Mononuclear cell (primary cell): Measurements from ENCODE around the gene PIP5K1B. TPM values are rescaled to one million over a fixed set of nuclear protein-coding genes. Genes with fewer than 3 reads are reported as not detected.

Source experiments
- H3K27me3 ChIP-seq: 2 replicates; pipeline ENCODE4 v1.6.0; 2011; ENCODE audit warnings: low read length, control low read depth; ENCODE audit not compliant: insufficient read depth
- H3K4me1 ChIP-seq: 2 replicates; pipeline ENCODE4 v1.5.1; 2011; ENCODE audit warnings: mild to moderate bottlenecking, low read length, control low read depth; ENCODE audit not compliant: insufficient read depth
- H3K4me3 ChIP-seq: 2 replicates; pipeline ENCODE4 v1.5.1; 2011; ENCODE audit warnings: mild to moderate bottlenecking, low read length, moderate library complexity
- H3K9me3 ChIP-seq: 2 replicates; pipeline ENCODE4 v1.5.1; 2011; ENCODE audit warnings: low read depth, mild to moderate bottlenecking, control low read depth, low read length
- total RNA-seq: library from RNA; depleted of rRNA; stranded (reverse); fragments of >200 nt; gene quantifications from one replicate; pipeline ENCODE4 v1.2.3, GENCODE V29; 2012

PIP5K1B gene
- total RNA-seq, 1 donor = 1.5 TPM

DNA sequence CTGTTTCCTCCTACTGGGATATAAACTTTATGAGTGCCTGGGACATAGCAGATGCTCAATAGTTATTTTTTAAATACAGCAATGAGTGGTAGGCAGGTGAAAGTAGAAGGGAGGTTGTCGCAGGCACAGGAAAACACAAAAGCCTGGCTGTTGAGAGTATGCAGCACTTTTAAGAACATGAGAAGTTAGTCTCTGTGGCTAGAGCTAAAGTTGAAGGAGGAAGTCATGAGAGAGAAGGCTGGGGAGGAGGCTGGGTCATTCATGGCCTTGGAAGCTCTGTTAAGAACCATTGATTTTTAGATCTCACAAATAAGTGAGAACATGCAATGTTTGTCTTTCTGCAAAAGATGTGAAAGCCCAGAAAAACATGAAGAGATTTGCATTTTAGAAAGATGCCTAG is 182.2 kb downstream of the PIP5K1B start:
- H3K4me1 ChIP-seq = no peaks in the 10 kb centered on the region
- no peaks in the 10 kb centered on the region for H3K27me3 ChIP-seq
- H3K9me3 ChIP-seq = no peaks in the 10 kb centered on the region
- no peak overlapping the region for H3K4me3 ChIP-seq

- Histone ChIP-seq H3K4me3 (no peak overlapping the region), H3K4me1 (peaks cover 12% of the 10 kb centered on the region), H3K9me3 (no peaks in the 10 kb centered on the region), H3K27me3 (no peaks in the 10 kb centered on the region)
Measured at GRCh38 chr9:68894502-68894901, 189.5 kb downstream of the PIP5K1B start.

DNA sequence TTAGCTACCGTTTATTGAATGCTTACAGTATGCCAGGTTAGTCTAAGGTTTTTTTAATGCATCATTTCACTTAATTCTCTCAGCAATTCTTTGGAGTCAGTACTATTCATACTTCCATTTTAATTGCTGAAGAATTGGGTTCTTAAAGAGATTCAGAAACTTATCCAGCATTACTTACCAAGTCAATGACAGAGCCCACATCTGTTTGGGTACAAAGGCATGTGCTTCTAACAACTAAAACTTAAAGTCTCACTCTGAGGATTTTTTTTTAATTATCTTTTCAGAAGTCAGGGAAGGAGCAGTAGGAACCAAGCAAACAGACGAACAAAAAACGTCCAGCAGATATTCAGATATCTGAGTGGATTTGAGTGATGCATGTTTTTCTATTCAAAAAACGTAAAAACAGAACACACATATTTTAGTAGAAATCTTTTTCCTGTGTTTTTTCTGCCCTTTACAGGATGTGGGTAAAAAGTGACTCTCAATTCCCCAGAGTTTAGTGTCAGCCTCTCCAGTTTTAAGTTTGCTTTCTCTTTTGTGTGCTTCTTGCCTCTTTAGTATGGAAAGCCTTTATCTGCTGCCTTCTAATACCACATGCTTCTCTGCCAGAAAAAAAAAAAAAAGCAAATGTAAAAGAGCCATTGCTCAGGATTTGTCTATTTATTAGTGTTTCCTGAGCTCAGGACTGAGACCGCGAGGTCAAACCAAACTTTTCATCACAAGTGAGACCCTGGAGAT is 190.9 kb downstream of the PIP5K1B start:
- no peaks in the 10 kb centered on the region for H3K27me3 ChIP-seq
- H3K9me3 ChIP-seq = no peaks in the 10 kb centered on the region
- no peak overlapping the region for H3K4me3 ChIP-seq
- peaks cover 12% of the 10 kb centered on the region for H3K4me1 ChIP-seq

GRCh38 chr9:68896486-68896885 is 191.4 kb downstream of the PIP5K1B start:
- H3K9me3 ChIP-seq = no peaks in the 10 kb centered on the region
- no peak overlapping the region for H3K4me3 ChIP-seq
- no peaks in the 10 kb centered on the region for H3K27me3 ChIP-seq
- H3K4me1 ChIP-seq = peaks cover 12% of the 10 kb centered on the region

- no peak overlapping the region for H3K4me3 ChIP-seq
- no peaks in the 10 kb centered on the region for H3K27me3 ChIP-seq
- peaks cover 16% of the 10 kb centered on the region for H3K4me1 ChIP-seq
- H3K9me3 ChIP-seq = no peaks in the 10 kb centered on the region
Measured at GRCh38 chr9:68897577-68898145, 192.6 kb downstream of the PIP5K1B start.

- Histone ChIP-seq H3K4me3 (no peak overlapping the region), H3K27me3 (no peaks in the 10 kb centered on the region)
Measured at GRCh38 chr9:68898781-68899439, 193.9 kb downstream of the PIP5K1B start.

DNA sequence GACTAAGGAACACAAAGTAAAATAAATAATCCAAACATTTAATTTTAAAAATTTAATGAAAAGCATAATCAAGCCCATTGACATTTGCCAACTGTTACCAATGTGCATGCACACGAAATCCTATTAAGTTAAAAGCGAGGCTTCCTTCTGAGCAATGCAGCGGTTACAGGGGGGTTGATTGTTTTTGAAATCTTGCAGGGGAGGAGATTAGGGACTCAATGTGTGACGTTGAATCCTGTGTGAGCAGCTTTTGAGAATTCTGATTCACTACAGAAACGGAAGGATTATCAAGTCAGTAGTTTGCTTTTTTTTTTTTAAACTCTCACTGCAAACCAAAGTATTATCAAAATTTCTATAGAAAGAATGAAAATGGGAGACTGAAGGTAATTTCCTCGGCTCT is 199.4 kb downstream of the PIP5K1B start:
- H3K4me3 ChIP-seq = no peak overlapping the region

More at GRCh38 chr9:68898781-68899439, 193.9 kb downstream of the PIP5K1B start:
- peaks cover 16% of the 10 kb centered on the region for H3K4me1 ChIP-seq
- H3K9me3 ChIP-seq = no peaks in the 10 kb centered on the region

GRCh38 chr9:68905129-68905528 is 200.1 kb downstream of the PIP5K1B start:
- H3K4me1 ChIP-seq = peaks cover 7% of the 10 kb centered on the region
- no peaks in the 10 kb centered on the region for H3K27me3 ChIP-seq
- H3K9me3 ChIP-seq = no peaks in the 10 kb centered on the region

More for the DNA sequence above, 199.4 kb downstream of the PIP5K1B start:
- Histone ChIP-seq H3K9me3 (no peaks in the 10 kb centered on the region), H3K4me1 (peaks cover 7% of the 10 kb centered on the region), H3K27me3 (no peaks in the 10 kb centered on the region)

GRCh38 chr9:68907910-68908309 is 202.9 kb downstream of the PIP5K1B start:
- H3K27me3 ChIP-seq = no peaks in the 10 kb centered on the region
- no peaks in the 10 kb centered on the region for H3K9me3 ChIP-seq
- peaks cover 3% of the 10 kb centered on the region for H3K4me1 ChIP-seq
- H3K4me3 ChIP-seq = no peak overlapping the region

More at GRCh38 chr9:68905129-68905528, 200.1 kb downstream of the PIP5K1B start:
- H3K4me3 ChIP-seq = no peak overlapping the region

DNA sequence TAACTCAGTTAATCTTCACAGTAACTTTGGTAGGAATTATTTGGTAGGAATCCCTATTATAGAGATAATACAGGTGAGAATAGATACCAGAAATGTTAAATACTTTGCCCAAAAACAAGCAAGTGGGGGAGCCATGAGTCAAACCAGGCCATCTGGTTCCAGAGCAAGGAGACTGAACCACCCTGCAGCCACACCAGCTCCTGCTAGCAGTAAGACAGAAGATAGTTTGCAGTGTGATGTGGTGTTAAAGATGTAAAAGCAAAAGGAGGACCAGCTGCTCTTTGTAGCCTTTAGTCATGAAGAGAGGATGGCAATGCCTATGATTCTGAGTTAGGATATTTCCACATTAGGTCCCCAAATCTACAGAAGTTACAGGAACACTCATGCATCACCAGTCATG is 207.5 kb downstream of the PIP5K1B start:
- Histone ChIP-seq H3K4me1 (no peaks in the 10 kb centered on the region), H3K9me3 (no peaks in the 10 kb centered on the region), H3K27me3 (no peaks in the 10 kb centered on the region), H3K4me3 (no peak overlapping the region)

- no peaks in the 10 kb centered on the region for H3K4me1 ChIP-seq
- H3K9me3 ChIP-seq = no peaks in the 10 kb centered on the region
- no peaks in the 10 kb centered on the region for H3K27me3 ChIP-seq
- no peak overlapping the region for H3K4me3 ChIP-seq
Measured at GRCh38 chr9:68913054-68913453, 208.0 kb downstream of the PIP5K1B start.

- Histone ChIP-seq H3K4me3 (no peak overlapping the region), H3K4me1 (no peaks in the 10 kb centered on the region), H3K27me3 (no peaks in the 10 kb centered on the region), H3K9me3 (no peaks in the 10 kb centered on the region)
Measured at GRCh38 chr9:68914751-68915150, 209.7 kb downstream of the PIP5K1B start.

GRCh38 chr9:68919661-68920060 is 214.6 kb downstream of the PIP5K1B start:
- Histone ChIP-seq H3K4me3 (no peak overlapping the region), H3K4me1 (peaks cover 5% of the 10 kb centered on the region), H3K27me3 (no peaks in the 10 kb centered on the region), H3K9me3 (no peaks in the 10 kb centered on the region)

DNA sequence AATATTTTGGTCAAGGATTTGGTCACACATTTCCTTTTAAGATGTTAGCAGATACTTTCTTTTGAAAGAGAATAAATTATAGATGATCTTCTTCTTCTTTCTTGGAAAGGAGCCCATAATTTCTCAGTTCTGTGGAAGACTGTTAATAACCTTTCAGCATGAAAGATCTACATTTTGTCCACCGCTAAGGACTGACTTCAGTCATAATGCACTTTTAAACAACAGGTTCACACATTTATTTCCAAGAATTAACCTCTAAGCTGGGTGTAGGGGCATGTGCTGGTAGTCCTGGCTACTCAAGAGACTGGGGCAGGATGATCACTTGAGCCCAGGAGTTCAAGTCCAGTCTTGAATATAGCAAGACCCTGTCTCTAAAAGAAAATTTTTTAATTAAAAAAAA is 215.9 kb downstream of the PIP5K1B start:
- H3K4me3 ChIP-seq = no peak overlapping the region
- no peaks in the 10 kb centered on the region for H3K9me3 ChIP-seq
- H3K27me3 ChIP-seq = no peaks in the 10 kb centered on the region
- peaks cover 5% of the 10 kb centered on the region for H3K4me1 ChIP-seq

GRCh38 chr9:68923480-68923879 is 218.4 kb downstream of the PIP5K1B start:
- Histone ChIP-seq H3K4me3 (no peak overlapping the region), H3K9me3 (no peaks in the 10 kb centered on the region), H3K27me3 (no peaks in the 10 kb centered on the region), H3K4me1 (peaks cover 5% of the 10 kb centered on the region)
